H1 (cell line): ENCODE data around the gene SP1. TPM values are rescaled to one million over a fixed set of nuclear protein-coding genes. Genes with fewer than 3 reads are reported as not detected.

Experiments
- BACH1 ChIP-seq: IDR thresholded peaks from 2 replicates; pipeline ENCODE4 v1.6.1; 2012; ENCODE audit warnings: low read length, improper control_type of control experiment
- CBX5 ChIP-seq: fragments of 300-800, 300-1000 bp; sonication (generic); IDR thresholded peaks from 2 replicates; pipeline ENCODE4 v1.7.1; 2016; ENCODE audit warnings: antibody characterized with exemption, low read length, low read depth
- CBX8 ChIP-seq: fragments of 300-800, 300-1000 bp; sonication (generic); IDR thresholded peaks from 2 replicates; pipeline ENCODE4 v1.7.1; 2016; ENCODE audit warnings: low read depth, low read length, borderline replicate concordance
- CHD1 ChIP-seq: IDR thresholded peaks from 2 replicates; pipeline ENCODE4 v1.6.1; 2012; ENCODE audit warnings: low read depth, low read length, improper control_type of control experiment
- CHD2 ChIP-seq: IDR thresholded peaks from 2 replicates; pipeline ENCODE4 v1.6.1; 2012; ENCODE audit warnings: low read length, improper control_type of control experiment
- CREB1 ChIP-seq: IDR thresholded peaks from 2 replicates; pipeline ENCODE4 v1.6.1; 2012; ENCODE audit warnings: inconsistent platforms
- CTBP2 ChIP-seq: IDR thresholded peaks from 2 replicates; pipeline ENCODE4 v1.7.0; 2011; ENCODE audit warnings: borderline replicate concordance, mild to moderate bottlenecking, moderate library complexity, mixed read lengths, low read length; ENCODE audit not compliant: insufficient read depth, insufficient read length
- EGR1 ChIP-seq: IDR thresholded peaks from 2 replicates; pipeline ENCODE4 v1.6.1; 2011; ENCODE audit warnings: low read depth, low read length, borderline replicate concordance
- EP300 ChIP-seq, 2 experiments: IDR thresholded peaks; 1 replicate in 1 of 2; 2 replicates in 1 of 2; pipeline ENCODE4 v1.6.1; 2011 to 2012; ENCODE audit warnings: low read depth in 2 of 2, low read length in 2 of 2, mild to moderate bottlenecking in 2 of 2, borderline replicate concordance in 1 of 2, inconsistent platforms in 1 of 2, moderate library complexity in 1 of 2
- FOSL1 ChIP-seq: IDR thresholded peaks from 2 replicates; pipeline ENCODE4 v1.6.1; 2011; ENCODE audit warnings: mild to moderate bottlenecking, low read depth, low read length, moderate library complexity; ENCODE audit not compliant: insufficient read depth
- GTF2F1 ChIP-seq: IDR thresholded peaks from 2 replicates; pipeline ENCODE4 v1.6.1; 2012; ENCODE audit warnings: low read depth, low read length, improper control_type of control experiment, borderline replicate concordance
- HDAC6 ChIP-seq: IDR thresholded peaks from one replicate; pipeline ENCODE4 v1.7.1; 2012; ENCODE audit warnings: low read depth, mild to moderate bottlenecking, inconsistent platforms, low read length, moderate library complexity
- JUN ChIP-seq: IDR thresholded peaks from 2 replicates; pipeline ENCODE4 v1.6.1; 2011; ENCODE audit warnings: low read depth, mild to moderate bottlenecking, improper control_type of control experiment, low read length
- JUND ChIP-seq: IDR thresholded peaks from 2 replicates; pipeline ENCODE4 v1.6.1; 2011; ENCODE audit warnings: mild to moderate bottlenecking, improper control_type of control experiment, low read length
- KDM5A ChIP-seq: fragments of 200-600 bp; IDR thresholded peaks from 2 replicates; pipeline ENCODE4 v1.7.1; 2012; ENCODE audit warnings: mild to moderate bottlenecking, low read length, inconsistent platforms, mixed read lengths
- NRF1 ChIP-seq: IDR thresholded peaks from 2 replicates; pipeline ENCODE4 v1.6.1; 2011; ENCODE audit warnings: mild to moderate bottlenecking, low read depth, low read length, improper control_type of control experiment
- POLR2A ChIP-seq, 2 experiments: IDR thresholded peaks; 1 replicate in 1 of 2; 2 replicates in 1 of 2; pipeline ENCODE4 v1.6.1; 2011; ENCODE audit warnings: low read depth in 2 of 2, low read length in 2 of 2, mild to moderate bottlenecking in 2 of 2; ENCODE audit errors: control extremely low read depth in 1 of 2
- POLR2AphosphoS5 ChIP-seq: IDR thresholded peaks from 2 replicates; pipeline ENCODE4 v1.6.1; 2011; ENCODE audit warnings: low read depth, low read length
- RAD21 ChIP-seq, 2 experiments: IDR thresholded peaks in 1 of 2; conservative IDR thresholded peaks in 1 of 2; 2 replicates each; pipeline ENCODE4 v1.6.1; 2011; ENCODE audit warnings: low read depth in 2 of 2, low read length in 2 of 2, improper control_type of control experiment in 1 of 2, inconsistent platforms in 1 of 2, mild to moderate bottlenecking in 1 of 2, moderate library complexity in 1 of 2
- RBBP5 ChIP-seq: IDR thresholded peaks from 2 replicates; pipeline ENCODE4 v1.7.1; 2012; ENCODE audit warnings: low read depth, mild to moderate bottlenecking, inconsistent platforms, low read length, moderate library complexity, borderline replicate concordance
- RFX5 ChIP-seq: IDR thresholded peaks from 2 replicates; pipeline ENCODE4 v1.6.1; 2011; ENCODE audit warnings: low read depth, low read length, improper control_type of control experiment, borderline replicate concordance
- SRF ChIP-seq: IDR thresholded peaks from 2 replicates; pipeline ENCODE4 v1.6.1; 2011; ENCODE audit warnings: mild to moderate bottlenecking, low read depth, low read length, moderate library complexity
- TAF1 ChIP-seq: IDR thresholded peaks from 2 replicates; pipeline ENCODE4 v1.6.1; 2011; ENCODE audit warnings: mild to moderate bottlenecking, low read depth, low read length
- TAF7 ChIP-seq: optimal IDR thresholded peaks from 2 replicates; pipeline ENCODE3; 2011; ENCODE audit warnings: low read depth, mild to moderate bottlenecking, inconsistent platforms, low read length, moderate library complexity, borderline replicate concordance
- TCF12 ChIP-seq: IDR thresholded peaks from 2 replicates; pipeline ENCODE4 v1.6.1; 2011; ENCODE audit warnings: low read depth, mild to moderate bottlenecking, low read length
- polyA plus RNA-seq, 7 experiments: library from polyadenylated mRNA; depleted of rRNA in 3 of 7; stranded (reverse) in 5 of 7; unstranded in 2 of 7; fragments of >200 nt in 5 of 7; fragments of 200-250 nt in 2 of 7; gene quantifications; 1 replicate in 5 of 7; 2 replicates in 1 of 7; 4 replicates in 1 of 7; pipeline versions ENCODE4 v1.2.1 to v1.2.3, GENCODE V29; 2011 to 2013; ENCODE audit warnings: missing spikeins in 2 of 7, mixed read lengths in 2 of 7
- total RNA-seq: library from RNA; stranded (reverse); fragmentation: NEBNext Ultra II Directional; extraction: Animal tissue kit (Norgen Biotek cat#: 25700); gene quantifications from 2 replicates; pipeline ENCODE4 v1.2.1, GENCODE V29; 2021

SP1 gene
- total and polyA plus RNA-seq, 2 of the 8 experiments (the other 6 are each of a cell fraction or from before 2014, with no cell fraction given), result 50.7 to 75.2 TPM

DNA sequence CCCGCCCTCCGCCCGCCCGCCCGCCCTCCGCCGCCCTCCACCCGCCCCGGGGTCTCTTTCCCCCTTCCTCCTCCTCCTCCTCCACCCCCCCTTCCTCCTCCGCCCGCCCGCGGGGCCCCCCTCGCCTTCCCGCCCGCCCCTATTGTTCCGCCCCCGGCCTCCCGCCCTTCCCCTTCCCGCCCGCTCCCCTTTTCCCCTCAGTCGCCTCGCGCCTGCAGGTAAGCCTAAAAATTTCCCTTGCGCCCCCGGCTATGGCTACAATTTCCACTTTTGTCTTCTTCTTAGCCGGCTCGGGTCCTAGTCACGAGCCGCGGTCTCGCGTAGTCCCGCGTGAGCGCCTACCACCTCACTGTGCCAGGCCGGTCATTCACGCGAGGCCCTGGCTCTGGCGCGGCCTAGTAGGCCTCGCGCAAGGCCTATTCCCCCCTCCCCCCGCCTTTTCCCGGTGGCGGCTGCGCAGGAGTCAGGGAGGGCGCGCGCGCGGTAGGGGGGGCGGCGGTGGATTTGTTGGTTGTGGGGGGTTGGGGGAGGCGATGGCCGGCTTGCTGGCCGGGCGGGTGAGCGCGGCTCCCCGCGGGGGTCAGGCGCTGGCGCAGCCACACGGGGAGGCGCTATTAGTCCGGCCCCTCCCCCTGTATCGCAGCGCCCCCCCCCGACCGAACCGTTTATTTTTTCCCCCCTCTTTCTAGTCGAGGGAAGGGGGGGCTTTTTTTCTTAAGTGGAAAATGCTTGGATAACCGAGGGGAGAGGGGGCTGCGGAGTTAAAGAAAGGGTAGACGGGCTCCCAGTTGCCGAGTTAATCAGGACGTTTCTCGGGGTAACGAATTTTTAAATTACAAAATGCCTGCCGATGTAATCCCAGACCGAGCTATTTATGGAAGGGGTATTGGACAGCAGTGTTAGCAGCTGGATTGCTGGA, 72.4 kb downstream of the SP1 start (continued):
- TF ChIP-seq JUND (no peak; the same call in 1 of the 2 replicates), RBBP5 (no peak), KDM5A (no peak), CHD2 (peak; percentile 61; the same call in 1 of the 2 replicates), GTF2F1 (no peak), EP300 (IDR thresholded peaks at IDR 0.05; ENCODE audit: borderline replicate concordance in 1 of 2, low read depth in 2 of 2, low read length in 2 of 2) (no peak; a peak in 1 of 3 replicates), JUN (no peak), TAF1 (peak; percentile 70), CTBP2 (no peak), CBX8 (no peak), RFX5 (no peak), FOSL1 (no peak), NRF1 (peak; percentile 43; the same call in 1 of the 2 replicates), TAF7 (peak; percentile 81), CREB1 (peak; percentile 71), EGR1 (no peak), POLR2A (IDR thresholded peaks at IDR 0.05; ENCODE audit: control extremely low read depth in 1 of 2, low read depth in 2 of 2, low read length in 2 of 2) (peak; percentile 77 to 87), POLR2AphosphoS5 (peak; percentile 77), SRF (no peak), TCF12 (no peak), BACH1 (no peak), CHD1 (peak; percentile 74), RAD21 (IDR thresholded peaks at IDR 0.05 in 1 of 2, conservative IDR thresholded peaks at IDR 0.05 in 1 of 2; ENCODE audit: low read depth in 2 of 2, low read length in 2 of 2) (no peak), CBX5 (no peak), HDAC6 (no peak)
- TF ChIP-seq, all 59 proteins: peak for 14
